Naive B cell (primary cell): ENCODE data around the gene GOLPH3L. TPM values are rescaled to one million over a fixed set of nuclear protein-coding genes. Genes with fewer than 3 reads are reported as not detected.
"Not testable (repeated sequence)": the region's sequence is repeated elsewhere in the genome, so short reads cannot be mapped to it uniquely, and the experiment has no call there.

Experiments
- ATAC-seq, 2 donors: fragments of 150-1000 bp; cut with Tn5 transposase; 2 replicates each; pipeline ENCODE4 v1.10.0; 2021; ENCODE audit warnings: low read depth in 2 of 2, mild to moderate bottlenecking in 2 of 2, moderate library complexity in 2 of 2
- DNase-seq: peaks from one replicate; pipeline ENCODE4 v3.0.0; 2022
- H3K27ac Mint-ChIP-seq, 6 donors: one replicate each; pipeline ENCODE4 v1.8.0; 2020 to 2022; ENCODE audit warnings: mild to moderate bottlenecking in 6 of 6, mixed read lengths in 6 of 6, moderate library complexity in 5 of 6, inconsistent platforms in 2 of 6
- H3K27me3 Mint-ChIP-seq, 3 donors: one replicate each; pipeline ENCODE4 v1.8.0; 2021 to 2022; ENCODE audit warnings: mixed read lengths in 3 of 3, mild to moderate bottlenecking in 1 of 3
- H3K36me3 Mint-ChIP-seq, 2 donors: one replicate each; pipeline ENCODE4 v1.8.0; 2020 to 2022; ENCODE audit warnings: mixed read lengths in 2 of 2, inconsistent platforms in 1 of 2, mild to moderate bottlenecking in 1 of 2
- H3K4me1 Mint-ChIP-seq, 3 donors: one replicate each; pipeline ENCODE4 v1.8.0; 2020 to 2022; ENCODE audit warnings: mixed read lengths in 3 of 3, inconsistent platforms in 1 of 3, mild to moderate bottlenecking in 1 of 3, moderate library complexity in 1 of 3
- H3K4me3 Mint-ChIP-seq, 8 donors: one replicate each; pipeline ENCODE4 v1.8.0; 2020 to 2022; ENCODE audit warnings: mild to moderate bottlenecking in 8 of 8, mixed read lengths in 8 of 8, moderate library complexity in 8 of 8, inconsistent platforms in 2 of 8
- H3K9me3 Mint-ChIP-seq, 7 donors: one replicate each; pipeline ENCODE4 v1.8.0; 2020 to 2022; ENCODE audit warnings: mixed read lengths in 7 of 7, mild to moderate bottlenecking in 5 of 7, inconsistent platforms in 2 of 7, moderate library complexity in 1 of 7
- polyA plus RNA-seq, 6 donors: library from polyadenylated mRNA; unstranded; fragments of 300-500 nt; fragmentation: Illumina TruSeq; gene quantifications; one replicate each; pipeline ENCODE4 v1.2.3, GENCODE V29; 2021; ENCODE audit warnings: low read depth in 6 of 6

Gene GOLPH3L
- polyA plus RNA-seq = 10 to 100 TPM; 10.1 to 27.8 (median 24.4) TPM

DNA sequence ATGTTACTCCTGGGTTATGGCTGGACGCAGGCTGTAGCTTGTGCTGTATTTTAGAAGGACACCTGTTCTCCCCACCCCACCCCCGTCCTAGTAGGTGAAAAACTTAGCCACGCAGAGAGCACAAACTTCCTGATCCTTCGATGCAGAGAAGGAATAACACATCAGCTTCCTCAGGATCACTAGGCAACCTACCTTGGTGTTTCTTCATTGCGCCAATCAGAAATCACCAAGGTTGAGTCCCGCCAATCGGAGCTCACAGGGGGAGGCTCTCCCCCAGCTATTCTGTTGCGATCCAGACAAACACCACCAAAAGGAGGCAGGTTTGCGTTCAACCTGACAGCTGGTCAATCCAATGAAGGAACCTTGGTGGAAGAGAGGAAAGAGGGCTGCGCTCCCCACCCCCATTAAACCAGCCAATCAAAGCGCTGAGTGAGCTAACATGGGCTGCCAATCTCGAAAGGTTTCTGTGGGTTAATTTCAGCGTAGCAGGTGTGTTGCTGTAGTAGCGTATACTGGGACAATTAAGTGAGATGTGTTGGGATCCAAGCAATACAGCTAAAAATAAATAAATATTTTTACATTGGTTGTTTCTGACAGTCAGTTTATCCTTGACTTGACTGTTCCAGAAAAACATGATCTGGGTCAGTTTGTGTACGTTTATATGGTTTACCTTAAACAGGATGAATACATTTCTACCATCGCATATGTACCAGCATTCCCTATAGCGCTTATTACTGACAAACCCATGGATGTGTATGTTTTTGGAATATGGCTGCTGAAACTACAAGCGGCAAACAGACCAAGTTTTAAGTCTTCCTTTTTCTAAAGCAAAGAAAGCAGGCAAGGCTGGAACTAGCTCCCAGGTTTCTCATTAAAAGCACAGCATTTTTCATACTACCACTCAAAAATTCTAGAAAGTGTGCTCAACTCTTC is at the start of gene GOLPH3L:
GOLPH3L (minus strand) TSS at position 160 of the 933 bp plus-strand sequence. CDS start 2,316 bp downstream, outside the sequence.
- Mint-ChIP-seq H3K27ac (peak within 1 kb of the TSS; percentile 78 to 97 (median 92)), H3K4me1 (peaks cover 13 to 24% (median 21%) of the 10 kb centered on the region in 3 donors), H3K36me3 (peaks cover 8% of the 10 kb centered on the region in 2 donors), H3K27me3 (no peaks in the 10 kb centered on the region), H3K4me3 (peak within 1 kb of the TSS; percentile 92 to 100 (median 98)), H3K9me3 (no peaks in the 10 kb centered on the region)
- ATAC-seq = peak; percentile 98 to 99
- peak; percentile 91 for DNase-seq

DNA sequence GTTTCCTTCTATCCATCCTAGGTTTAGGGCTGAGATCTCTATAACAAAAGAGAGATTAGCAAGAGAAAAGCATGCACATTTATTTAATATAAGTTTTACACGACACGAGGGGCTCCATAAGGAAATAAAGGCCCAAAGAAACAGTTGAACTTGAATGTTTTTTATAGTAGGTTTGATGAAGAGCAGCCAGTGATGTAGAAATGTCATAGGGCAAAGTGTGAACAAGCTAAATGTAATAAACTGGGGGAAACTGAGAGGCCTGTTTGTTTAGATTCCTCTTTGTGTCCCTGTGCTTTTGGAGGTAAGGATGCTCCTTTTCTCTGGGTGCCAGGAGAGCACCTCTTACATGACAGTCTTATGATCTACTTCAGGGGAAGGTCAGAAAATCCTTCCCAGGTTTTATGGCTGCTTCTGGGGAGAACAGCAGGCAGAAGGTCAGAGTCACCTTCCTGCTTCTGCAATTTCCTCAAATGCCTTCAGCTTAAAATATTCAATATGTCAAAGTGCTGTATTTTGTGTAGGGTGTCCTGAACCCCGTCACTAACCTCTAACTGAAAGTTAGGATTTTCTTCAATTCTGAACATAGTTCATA is 33.3 kb upstream of the GOLPH3L start:
- Mint-ChIP-seq H3K4me1 (no peaks in the 10 kb centered on the region), H3K36me3 (peaks cover 8 to 11% of the 10 kb centered on the region in 2 donors), H3K4me3 (no peak overlapping the region), H3K27me3 (no peaks in the 10 kb centered on the region), H3K9me3 (no peaks in the 10 kb centered on the region), H3K27ac (peak overlapping the region in 1 of 6 donors; percentile 22)
- DNase-seq = no peak
- ATAC-seq = no peak

DNA sequence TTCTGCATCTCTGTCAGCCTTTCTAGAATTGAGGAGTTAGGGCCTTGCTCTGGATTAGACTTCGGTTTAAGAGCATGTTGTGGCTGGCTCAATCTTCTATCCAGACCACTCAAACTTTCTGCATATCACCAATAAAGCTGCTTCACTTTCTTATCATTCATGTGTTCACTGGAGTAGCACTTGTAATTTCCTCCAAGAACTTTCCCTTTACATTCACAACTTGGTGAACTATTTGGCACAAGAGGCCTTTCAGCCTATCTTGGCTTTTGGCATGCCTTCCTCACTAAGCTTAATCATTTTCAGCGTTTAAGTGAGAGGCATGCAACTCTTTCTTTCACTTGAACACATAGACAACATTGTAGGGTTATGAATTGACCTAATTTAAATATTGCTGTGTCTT is 27.4 kb upstream of the GOLPH3L start:
- DNase-seq = no peak

DNA sequence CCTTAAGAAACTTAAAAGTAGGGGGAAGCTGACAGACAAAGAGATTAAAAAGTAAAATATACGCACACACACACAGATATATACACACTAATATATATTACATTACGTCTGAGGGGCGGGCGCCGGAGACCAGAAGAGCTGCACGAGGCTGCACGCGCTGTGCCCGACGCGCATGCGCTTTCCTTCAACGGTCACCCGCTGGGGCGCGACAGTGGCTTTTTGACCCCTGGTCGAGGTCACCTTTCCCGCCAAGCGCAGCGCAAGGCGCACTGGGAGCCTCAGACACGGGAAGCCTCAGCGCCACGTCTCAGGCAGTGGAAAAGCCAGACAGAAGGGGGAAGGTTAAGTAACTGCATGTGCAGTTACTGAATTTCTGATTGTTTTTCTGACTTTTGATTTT is 23.7 kb upstream of the GOLPH3L start, which contains the start of gene HORMAD1:
HORMAD1 (minus strand) TSS at position 193 of the 400 bp plus-strand sequence. CDS start 1,390 bp downstream, outside the sequence.
- ATAC-seq (no peak), DNase-seq (no peak)
- no peak within 1 kb of the TSS for H3K4me3 Mint-ChIP-seq
- no peaks in the 10 kb centered on the region for H3K9me3 Mint-ChIP-seq
- peak within 1 kb of the TSS in 2 of 6 donors; percentile 20 to 56 for H3K27ac Mint-ChIP-seq
- no peaks in the 10 kb centered on the region for H3K27me3 Mint-ChIP-seq
- no peaks in the 10 kb centered on the region for H3K36me3 Mint-ChIP-seq
- no peaks in the 10 kb centered on the region for H3K4me1 Mint-ChIP-seq

More for the DNA sequence above, 27.4 kb upstream of the GOLPH3L start:
- Mint-ChIP-seq H3K9me3 (no peaks in the 10 kb centered on the region), H3K4me1 (no peaks in the 10 kb centered on the region), H3K4me3 (no peak overlapping the region), H3K27me3 (no peaks in the 10 kb centered on the region), H3K27ac (peak overlapping the region in 1 of 6 donors; percentile 10), H3K36me3 (no peaks in the 10 kb centered on the region)
- no peak for ATAC-seq

GRCh38 chr1:150720098-150720497 is 23.1 kb upstream of the GOLPH3L start:
- no peaks in the 10 kb centered on the region for H3K9me3 Mint-ChIP-seq
- H3K36me3 Mint-ChIP-seq = no peaks in the 10 kb centered on the region
- ATAC-seq (no peak), DNase-seq (no peak)
- H3K4me1 Mint-ChIP-seq = no peaks in the 10 kb centered on the region
- no peak overlapping the region for H3K4me3 Mint-ChIP-seq
- no peaks in the 10 kb centered on the region for H3K27me3 Mint-ChIP-seq
- no peak overlapping the region for H3K27ac Mint-ChIP-seq

- Mint-ChIP-seq H3K4me1 (no peaks in the 10 kb centered on the region), H3K9me3 (no peaks in the 10 kb centered on the region), H3K27me3 (no peaks in the 10 kb centered on the region), H3K27ac (peak overlapping the region in 1 of 6 donors; percentile 57), H3K4me3 (no peak overlapping the region), H3K36me3 (no peaks in the 10 kb centered on the region)
- ATAC-seq = no peak
- DNase-seq = no peak
These were observed 21.4 kb upstream of the GOLPH3L start for GRCh38 chr1:150718225-150718891.

DNA sequence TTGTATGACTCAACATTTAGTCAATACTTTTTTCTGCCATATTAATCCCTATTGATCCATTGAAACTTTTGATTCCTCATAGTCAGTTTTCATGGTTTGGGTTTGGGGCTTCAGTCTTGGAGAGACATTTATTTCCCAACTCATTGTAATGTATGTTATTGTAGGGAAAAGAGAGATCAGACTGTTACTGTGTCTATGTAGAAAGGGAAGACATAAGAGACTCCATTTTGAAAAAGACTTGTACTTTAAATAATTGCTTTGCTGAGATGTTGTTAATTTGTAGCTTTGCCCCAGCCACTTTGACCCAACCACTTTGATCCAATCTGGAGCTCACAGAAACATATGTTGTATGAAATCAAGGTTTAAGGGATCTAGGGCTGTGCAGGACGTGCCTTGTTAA is 12.1 kb upstream of the GOLPH3L start:
- H3K9me3 Mint-ChIP-seq = not testable (repeated sequence)

GRCh38 chr1:150708595-150708994 is 11.6 kb upstream of the GOLPH3L start:
- no peaks in the 10 kb centered on the region for H3K9me3 Mint-ChIP-seq
- DNase-seq = no peak
- H3K4me1 Mint-ChIP-seq = no peaks in the 10 kb centered on the region
- no peaks in the 10 kb centered on the region for H3K36me3 Mint-ChIP-seq
- no peak overlapping the region for H3K4me3 Mint-ChIP-seq
- H3K27ac Mint-ChIP-seq = no peak overlapping the region
- no peaks in the 10 kb centered on the region for H3K27me3 Mint-ChIP-seq
- ATAC-seq = no peak

More for the DNA sequence above, 12.1 kb upstream of the GOLPH3L start:
- not testable (repeated sequence) for H3K4me3 Mint-ChIP-seq, H3K36me3 Mint-ChIP-seq, DNase-seq, ATAC-seq, H3K4me1 Mint-ChIP-seq, H3K27ac Mint-ChIP-seq, H3K27me3 Mint-ChIP-seq

- H3K4me3 Mint-ChIP-seq = no peak overlapping the region
- H3K27me3 Mint-ChIP-seq = no peaks in the 10 kb centered on the region
- H3K36me3 Mint-ChIP-seq = no peaks in the 10 kb centered on the region
- H3K4me1 Mint-ChIP-seq = no peaks in the 10 kb centered on the region
- no peak for ATAC-seq
- DNase-seq = no peak
- H3K9me3 Mint-ChIP-seq = no peaks in the 10 kb centered on the region
- no peak overlapping the region for H3K27ac Mint-ChIP-seq
These were observed 9.1 kb upstream of the GOLPH3L start for GRCh38 chr1:150706091-150706490.

DNA sequence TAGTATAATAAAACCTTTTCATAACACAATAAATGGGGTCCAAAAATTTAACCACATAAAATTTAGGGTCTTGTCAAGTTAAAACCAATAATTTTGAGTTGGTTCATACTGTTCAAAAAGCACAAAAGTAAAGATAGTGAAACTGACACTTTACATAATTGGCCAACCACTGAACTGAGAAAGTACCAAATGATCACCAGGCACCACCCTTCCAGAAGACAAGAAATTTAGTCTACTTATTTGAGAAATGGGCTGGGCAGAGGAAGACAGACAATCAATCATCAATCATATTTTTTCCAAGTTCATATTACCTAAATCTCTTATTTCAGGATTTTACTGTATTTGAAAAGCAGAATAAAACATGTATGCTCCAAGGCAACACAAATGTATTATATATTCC is 6.5 kb upstream of the GOLPH3L start:
- Mint-ChIP-seq H3K27me3 (no peaks in the 10 kb centered on the region), H3K36me3 (no peaks in the 10 kb centered on the region), H3K4me1 (no peaks in the 10 kb centered on the region), H3K9me3 (no peaks in the 10 kb centered on the region), H3K4me3 (no peak overlapping the region), H3K27ac (peak overlapping the region in 1 of 6 donors; percentile 10)
- DNase-seq (no peak), ATAC-seq (no peak)

GRCh38 chr1:150696590-150696989 is 364 bp downstream of the GOLPH3L start:
- ATAC-seq = no peak
- peak overlapping the region; percentile 92 to 100 (median 98) for H3K4me3 Mint-ChIP-seq

DNA sequence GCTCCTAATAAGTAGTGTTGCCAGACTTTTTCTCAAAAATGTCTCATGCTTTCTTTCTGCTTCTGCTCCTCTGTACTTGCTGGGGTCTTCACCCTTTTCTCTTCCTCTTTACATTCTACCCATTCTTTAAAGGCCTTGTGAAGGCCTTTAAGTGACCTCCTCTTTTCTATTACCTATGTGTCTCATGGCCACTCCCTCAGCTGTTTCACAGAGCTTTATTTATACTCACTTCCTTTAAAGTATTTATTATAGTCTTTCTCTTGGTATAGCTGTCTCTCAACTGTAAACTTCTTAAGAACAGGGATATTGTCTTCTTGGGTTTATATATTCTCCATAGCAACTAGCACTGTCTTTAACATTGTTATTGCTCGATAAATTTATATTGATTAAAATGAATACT is 792 bp downstream of the GOLPH3L start:
- H3K27me3 Mint-ChIP-seq = no peaks in the 10 kb centered on the region
- no peak for DNase-seq
- peaks cover 13 to 24% (median 21%) of the 10 kb centered on the region in 3 donors for H3K4me1 Mint-ChIP-seq
- no peak for ATAC-seq
- peaks cover 8% of the 10 kb centered on the region in 2 donors for H3K36me3 Mint-ChIP-seq
- peak overlapping the region; percentile 88 to 100 (median 97) for H3K4me3 Mint-ChIP-seq
- no peaks in the 10 kb centered on the region for H3K9me3 Mint-ChIP-seq
- peak overlapping the region in 5 of 6 donors; percentile 34 to 86 (median 78) for H3K27ac Mint-ChIP-seq

More at GRCh38 chr1:150696590-150696989, 364 bp downstream of the GOLPH3L start:
- Mint-ChIP-seq H3K27ac (peak overlapping the region; percentile 78 to 97 (median 92)), H3K27me3 (no peaks in the 10 kb centered on the region), H3K9me3 (no peaks in the 10 kb centered on the region), H3K4me1 (peaks cover 13 to 24% (median 21%) of the 10 kb centered on the region in 3 donors), H3K36me3 (peaks cover 8% of the 10 kb centered on the region in 2 donors)
- DNase-seq = no peak

- peaks cover 16 to 24% (median 23%) of the 10 kb centered on the region in 3 donors for H3K4me1 Mint-ChIP-seq
- ATAC-seq (no peak), DNase-seq (no peak)
- H3K27me3 Mint-ChIP-seq = no peaks in the 10 kb centered on the region
- peak overlapping the region in 1 of 6 donors; percentile 78 for H3K27ac Mint-ChIP-seq
- no peaks in the 10 kb centered on the region for H3K9me3 Mint-ChIP-seq
- peak overlapping the region in 3 of 8 donors; percentile 5 to 25 (median 13) for H3K4me3 Mint-ChIP-seq
- H3K36me3 Mint-ChIP-seq = peaks cover 10 to 12% of the 10 kb centered on the region in 2 donors
These were observed 1.4 kb downstream of the GOLPH3L start for GRCh38 chr1:150695561-150695960.
